Daoy (cell line): ENCODE measurements around the gene NDNF. TPM values are rescaled to one million over a fixed set of nuclear protein-coding genes. Genes with fewer than 3 reads are reported as not detected.

Source experiments
- DNase-seq: peaks from one replicate; pipeline ENCODE4 v3.0.0-alpha.2; 2015; ENCODE audit warnings: low read depth
- total RNA-seq: library from RNA; depleted of rRNA; stranded (reverse); fragments of >200 nt; shearing (Covaris generic); gene quantifications from 2 replicates; pipeline ENCODE4 v1.2.3, GENCODE V29; 2014; rRNA removed

NDNF gene, protein sequence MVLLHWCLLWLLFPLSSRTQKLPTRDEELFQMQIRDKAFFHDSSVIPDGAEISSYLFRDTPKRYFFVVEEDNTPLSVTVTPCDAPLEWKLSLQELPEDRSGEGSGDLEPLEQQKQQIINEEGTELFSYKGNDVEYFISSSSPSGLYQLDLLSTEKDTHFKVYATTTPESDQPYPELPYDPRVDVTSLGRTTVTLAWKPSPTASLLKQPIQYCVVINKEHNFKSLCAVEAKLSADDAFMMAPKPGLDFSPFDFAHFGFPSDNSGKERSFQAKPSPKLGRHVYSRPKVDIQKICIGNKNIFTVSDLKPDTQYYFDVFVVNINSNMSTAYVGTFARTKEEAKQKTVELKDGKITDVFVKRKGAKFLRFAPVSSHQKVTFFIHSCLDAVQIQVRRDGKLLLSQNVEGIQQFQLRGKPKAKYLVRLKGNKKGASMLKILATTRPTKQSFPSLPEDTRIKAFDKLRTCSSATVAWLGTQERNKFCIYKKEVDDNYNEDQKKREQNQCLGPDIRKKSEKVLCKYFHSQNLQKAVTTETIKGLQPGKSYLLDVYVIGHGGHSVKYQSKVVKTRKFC
- total RNA-seq: 0.23 and 0.68 TPM in 2 replicates

DNA sequence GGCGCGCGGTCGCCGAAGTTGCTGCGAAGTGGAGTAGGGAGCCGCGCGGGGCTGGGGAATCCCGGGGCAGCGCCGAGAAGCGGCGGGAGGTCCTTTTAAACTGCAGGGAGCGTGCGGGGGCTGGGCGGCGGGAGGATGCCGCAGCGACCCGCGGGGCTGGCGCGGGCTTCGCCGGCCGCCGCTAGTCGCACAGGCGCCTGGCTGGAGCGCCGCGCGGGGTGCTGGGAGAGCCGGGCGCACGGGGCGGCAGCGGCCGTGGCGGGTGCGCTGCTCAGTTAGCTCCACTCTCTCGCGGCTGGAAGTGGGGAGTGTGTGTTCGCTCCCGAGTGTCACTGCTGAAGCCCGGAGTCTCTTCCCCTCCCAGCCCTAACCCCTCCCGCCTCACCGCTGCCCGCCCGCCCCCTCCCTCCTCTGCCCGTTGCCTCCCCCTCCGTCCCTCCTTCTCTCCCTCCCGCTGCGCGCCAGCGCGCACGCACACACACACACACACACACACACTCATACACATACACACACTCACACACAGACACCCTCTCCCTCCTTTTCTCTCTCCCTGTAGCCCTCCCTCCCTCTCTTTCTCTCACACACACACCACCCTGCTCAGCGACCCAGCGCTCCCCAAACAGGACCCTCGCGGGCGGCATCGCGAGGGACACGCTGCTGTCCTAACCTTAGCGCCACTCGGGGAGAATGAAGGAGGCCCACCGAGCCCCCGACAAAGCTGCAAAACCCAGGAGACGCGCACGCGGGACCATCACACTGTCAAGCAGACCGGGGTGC lies at the start of gene NDNF:
Gene NDNF, minus strand, starts transcription at position 312 of the 780 bp plus-strand sequence. CDS start 26,698 bp downstream, outside the sequence.
- peak; percentile 20 for DNase-seq

DNA sequence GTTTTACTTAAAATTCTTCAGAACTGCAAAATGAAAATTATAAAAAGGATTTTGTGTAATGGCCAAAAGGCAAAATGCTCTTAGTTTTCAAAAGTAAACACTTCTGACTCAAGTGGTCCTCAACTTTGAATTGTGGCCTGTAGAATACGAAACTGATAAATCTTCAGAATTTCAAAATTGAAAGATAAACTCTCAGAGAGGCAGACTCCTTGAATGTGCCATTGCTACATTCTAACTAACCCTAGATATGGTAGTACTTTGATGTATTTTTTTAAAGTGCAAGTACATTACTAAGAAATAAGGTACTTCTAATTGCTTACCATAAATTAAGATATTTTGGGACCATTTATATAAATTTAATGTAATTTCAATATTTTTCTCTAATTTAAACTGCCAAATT lies 47.4 kb upstream of the NDNF start:
- no peak for DNase-seq

DNA sequence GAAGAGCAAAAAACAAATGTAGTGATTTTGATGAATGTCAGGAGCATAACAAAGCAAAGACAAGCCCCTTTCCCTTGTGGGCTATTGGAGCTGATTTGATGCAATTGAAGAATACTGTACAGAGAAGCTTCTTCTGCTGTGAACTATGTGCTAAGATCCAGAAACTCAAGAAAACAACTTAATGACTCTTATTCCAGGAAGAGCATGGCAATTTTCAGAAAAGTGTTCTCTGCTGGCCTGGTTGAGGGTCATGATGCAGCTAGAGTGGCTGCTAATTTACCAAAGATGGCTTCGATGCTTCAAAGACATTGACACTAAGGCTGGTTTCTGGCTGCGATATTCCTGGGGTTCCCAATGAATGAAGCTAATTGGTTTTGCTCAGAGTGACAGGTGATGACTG lies 46.0 kb upstream of the NDNF start:
- no peak for DNase-seq

DNA sequence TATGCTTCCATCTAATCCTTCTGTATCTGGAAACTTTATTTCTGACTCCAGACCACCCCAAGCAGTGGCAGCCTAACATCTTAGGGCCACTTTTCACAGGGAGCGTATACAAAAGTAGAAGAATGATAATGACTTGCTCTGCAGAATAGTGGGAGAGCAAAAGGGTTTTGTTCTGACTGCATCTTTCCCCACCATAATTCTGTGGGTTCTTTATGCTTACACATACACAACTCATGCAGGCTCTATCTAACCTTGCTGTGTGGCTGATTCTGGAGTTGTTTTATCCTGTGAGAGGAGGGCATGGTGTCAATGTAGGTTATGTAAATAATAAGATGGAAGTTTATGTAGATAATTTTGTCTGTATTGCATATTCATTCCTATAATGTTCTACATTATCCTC lies 42.4 kb upstream of the NDNF start:
- DNase-seq: no peak

DNA sequence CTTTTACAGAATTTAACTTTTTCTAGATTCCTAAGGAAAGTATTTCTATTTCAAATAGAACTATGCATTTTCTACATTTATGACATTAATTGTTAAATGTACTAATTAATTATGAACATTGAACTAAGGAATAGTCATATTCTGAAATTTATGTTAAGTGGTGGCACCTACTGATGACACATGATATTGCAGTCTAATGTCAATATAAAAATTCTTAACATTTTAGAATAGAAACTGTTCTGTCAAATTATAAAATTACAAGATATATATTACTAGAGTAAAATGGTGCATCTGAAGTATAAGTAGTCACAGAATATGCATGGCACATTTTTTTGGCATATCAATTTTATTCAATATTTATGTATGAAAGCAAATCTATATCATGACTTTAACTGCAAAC lies 40.2 kb upstream of the NDNF start:
- no peak for DNase-seq

DNA sequence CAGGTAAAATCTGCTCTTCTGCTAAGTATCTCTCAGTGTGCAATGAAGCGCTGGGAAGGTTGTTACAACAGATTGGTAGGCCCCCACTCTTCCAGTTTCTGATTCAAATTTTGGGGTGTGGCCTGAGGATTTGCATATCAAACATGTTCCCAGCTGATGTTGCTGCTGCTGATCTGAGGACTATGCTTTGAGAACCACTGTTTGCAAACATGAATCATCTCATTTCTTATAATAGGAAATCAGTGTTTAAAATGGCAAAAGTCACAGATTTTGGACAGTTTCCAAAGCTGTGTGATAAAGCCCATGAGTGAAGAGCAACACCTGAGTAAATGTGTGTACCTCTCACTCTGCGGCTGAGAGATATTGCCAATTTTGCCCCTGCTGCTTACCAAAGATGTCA lies 36.2 kb upstream of the NDNF start:
- no peak for DNase-seq

DNA sequence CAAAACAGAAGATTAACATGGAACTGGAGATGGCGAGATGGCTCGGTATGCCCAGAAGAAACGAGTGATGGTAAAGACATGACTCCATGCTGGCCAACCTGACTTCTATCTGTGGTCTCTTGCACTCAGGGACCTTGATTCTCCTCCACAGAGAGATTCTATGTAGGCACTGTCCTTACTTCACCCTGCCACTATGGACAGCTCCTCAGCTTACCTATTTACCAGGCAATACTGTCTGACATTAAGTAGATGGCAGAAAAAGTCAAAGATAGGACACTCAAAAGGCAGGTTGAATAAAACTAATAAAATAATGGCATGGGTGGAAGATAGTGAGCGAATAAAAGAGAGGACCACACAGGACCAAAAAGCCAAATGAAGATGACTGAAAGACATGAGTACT lies 35.2 kb upstream of the NDNF start:
- no peak for DNase-seq

DNA sequence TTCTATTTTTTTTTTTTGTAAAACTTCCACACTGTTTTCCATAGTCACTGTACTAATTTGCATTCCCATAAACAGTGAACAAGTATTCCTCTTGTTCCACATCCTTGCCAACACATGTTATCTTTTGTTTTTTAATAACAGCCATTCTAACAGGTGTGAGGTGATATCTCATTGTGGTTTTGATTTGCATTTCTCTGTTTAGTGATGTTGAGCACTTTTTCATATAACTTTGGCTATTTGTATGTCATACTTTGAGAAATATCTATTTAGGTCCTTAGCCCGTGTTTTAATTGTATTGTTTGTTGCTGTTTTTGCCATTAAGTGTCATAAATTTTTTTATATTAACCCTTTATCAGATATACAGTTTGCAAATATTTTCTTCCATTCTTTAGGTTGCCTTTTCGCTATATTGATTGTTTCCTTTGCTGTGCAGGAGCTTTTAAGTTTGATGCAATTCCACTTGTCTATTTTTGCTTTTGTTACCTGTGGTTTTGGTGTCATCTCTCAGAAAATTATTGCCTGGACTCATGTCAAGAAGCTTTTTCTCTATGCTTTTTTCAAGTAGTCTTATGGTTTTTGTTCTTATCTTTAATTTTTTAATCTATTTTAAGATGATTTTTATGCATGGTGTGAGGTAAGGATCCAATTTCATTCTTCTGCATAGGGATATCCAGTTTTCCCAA lies 27.9 kb upstream of the NDNF start:
- no peak for DNase-seq

DNA sequence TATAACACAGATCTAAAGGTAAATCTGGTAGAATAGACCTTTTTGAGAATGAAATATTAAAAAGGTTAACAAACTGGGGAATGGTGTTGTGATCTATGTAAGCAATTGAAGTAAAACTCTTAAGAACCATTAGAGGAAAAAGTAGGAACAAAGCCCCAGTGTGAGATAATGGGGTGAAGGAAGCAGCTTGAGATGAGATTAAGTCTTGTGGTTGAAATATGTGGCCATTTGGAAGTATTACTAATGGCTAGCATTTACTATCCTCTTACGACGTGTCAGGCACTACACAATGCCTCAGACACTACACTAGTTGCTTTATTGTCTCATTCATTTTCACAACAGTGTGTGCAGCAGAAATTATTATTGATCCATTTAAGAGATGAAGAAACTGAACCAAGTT lies 25.9 kb upstream of the NDNF start:
- no peak for DNase-seq

DNA sequence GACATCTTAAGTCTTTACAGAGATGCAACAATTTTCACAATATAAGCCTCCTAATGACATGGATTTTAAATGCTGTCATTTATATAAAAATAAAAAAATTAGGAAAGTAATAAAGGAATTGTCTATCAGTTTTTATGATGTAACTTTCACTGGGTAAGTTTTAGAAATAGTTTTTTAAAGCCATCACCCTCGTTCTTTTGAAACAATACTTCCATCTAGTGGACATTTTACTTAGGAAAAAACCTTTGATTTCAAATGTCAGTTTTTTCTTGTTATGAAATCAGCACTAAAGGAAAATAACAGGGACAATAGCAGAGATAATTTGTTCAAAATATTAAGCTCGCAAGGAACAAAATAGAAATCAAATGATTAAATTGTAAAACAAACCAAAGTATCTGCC lies 24.3 kb upstream of the NDNF start:
- no peak for DNase-seq

DNA sequence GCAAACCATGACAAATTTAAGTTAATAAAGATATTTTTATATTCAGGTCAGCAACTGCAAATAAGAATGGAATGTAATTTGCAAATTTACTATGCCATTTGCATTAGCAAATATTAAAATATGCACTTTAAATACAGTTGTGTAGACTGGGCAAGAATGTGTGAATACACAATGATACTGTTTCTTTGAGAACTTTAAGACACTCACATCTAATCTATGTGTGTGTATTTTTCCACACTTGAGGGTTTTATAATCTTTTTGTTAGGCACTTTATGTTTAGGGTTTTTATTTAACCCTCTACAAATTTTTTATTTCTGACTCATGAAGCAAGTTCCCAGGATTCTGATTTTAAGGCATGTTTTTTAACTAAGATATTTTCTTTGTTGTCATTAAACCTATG lies 23.9 kb upstream of the NDNF start:
- no peak for DNase-seq

DNA sequence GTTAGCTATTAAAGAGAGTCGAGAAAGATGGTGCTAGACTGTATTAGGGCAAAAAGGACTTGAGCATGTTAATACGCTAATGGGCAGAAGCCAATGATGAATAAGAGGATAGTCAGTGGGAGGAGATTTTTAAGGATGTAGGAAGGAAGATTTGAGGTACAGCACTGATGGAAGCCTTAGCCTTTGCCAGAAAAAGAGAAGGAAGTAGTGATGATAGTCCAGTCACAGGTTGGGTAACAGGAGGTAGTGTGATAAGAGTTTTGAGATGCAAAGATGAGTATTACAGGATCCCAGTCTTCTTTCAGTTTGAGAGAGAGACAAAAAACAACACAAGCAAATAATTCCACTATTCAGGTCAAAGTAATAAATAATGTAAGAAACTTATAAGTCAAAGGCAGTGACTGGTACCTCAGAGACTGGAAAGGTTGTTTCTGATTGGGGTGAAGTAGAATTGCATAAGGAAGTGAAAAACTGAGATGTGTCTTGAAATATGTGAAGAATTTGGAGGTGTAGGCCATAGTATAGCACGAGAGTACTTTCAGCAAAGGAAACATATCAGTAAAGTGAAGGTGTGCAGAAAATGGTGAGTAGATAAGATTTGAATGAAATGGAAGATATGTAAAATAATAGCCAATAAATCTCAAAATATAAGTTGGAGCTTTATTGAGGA lies 22.1 kb upstream of the NDNF start:
- DNase-seq: no peak

DNA sequence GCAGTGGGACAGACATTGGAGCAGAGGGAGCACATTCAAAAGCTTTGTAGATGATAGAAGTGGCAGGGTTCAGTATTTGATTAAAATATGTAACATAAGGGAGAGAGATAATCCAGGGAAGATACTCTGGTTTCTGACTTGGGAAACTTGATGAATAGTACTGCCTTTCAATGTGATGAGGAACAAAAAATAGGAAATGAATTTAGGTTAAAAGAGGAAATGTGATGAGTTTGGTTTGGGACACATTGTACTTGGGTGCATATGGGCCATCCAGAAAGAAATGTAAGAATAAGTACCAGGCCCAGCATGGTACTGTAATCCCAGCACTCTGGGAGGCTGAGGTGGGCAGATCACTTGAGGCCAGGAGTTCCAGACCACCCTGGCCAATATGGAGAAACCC lies 20.9 kb upstream of the NDNF start:
- no peak for DNase-seq

DNA sequence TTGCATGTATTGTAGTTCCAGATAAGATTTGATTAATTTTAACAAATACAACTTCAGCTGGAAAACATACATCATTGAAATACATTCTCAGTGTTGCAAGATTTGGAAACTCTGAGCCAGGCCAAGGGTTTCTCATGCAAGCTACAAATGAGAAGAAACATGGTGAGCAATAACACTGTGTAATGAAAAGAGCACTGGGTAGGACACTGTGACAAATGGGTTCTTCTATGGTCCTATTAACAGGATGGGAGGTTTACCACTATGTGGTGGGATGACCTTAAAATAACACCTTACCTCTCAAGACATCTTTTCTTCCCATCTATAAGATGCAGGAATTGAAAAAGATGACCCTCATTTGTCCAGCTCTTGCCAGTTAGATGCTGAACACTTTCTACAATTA lies 19.6 kb upstream of the NDNF start:
- no peak for DNase-seq

DNA sequence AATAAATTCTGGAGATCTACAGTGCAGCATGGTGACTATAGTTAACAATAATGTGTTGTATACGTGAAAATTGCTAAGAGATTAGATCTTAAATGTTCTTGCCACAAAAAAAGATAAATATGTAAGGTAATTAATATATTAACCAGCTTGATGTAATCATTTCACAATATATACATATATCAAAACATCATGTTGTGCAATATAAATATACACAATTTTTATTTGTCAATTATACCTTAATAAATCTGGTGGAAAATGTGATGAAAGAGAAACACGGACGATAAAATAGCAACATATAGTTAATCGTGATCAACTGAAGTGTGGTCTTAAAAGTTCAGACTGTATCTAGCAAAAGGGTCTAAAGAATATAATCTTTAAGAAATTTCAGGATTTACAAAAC lies 16.5 kb upstream of the NDNF start:
- no peak for DNase-seq

DNA sequence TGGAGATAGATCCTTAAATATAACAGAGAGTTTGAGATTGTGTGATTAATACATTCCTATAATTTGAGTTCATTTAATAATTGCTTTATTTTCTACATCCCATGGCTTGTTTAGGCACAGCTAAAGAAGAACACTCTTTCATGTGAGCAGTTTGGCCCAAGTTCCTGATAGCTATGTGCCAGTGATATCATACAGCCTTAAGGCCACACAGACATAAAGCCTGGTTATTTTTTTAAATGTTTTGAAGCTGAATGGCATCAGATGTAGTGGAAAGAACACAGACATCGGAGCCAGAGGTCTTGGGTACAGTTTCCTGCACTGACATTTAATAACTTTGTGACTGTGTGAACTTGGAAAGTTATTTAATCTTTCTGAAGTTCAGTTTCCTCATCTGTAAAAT lies 7.0 kb upstream of the NDNF start:
- no peak for DNase-seq

DNA sequence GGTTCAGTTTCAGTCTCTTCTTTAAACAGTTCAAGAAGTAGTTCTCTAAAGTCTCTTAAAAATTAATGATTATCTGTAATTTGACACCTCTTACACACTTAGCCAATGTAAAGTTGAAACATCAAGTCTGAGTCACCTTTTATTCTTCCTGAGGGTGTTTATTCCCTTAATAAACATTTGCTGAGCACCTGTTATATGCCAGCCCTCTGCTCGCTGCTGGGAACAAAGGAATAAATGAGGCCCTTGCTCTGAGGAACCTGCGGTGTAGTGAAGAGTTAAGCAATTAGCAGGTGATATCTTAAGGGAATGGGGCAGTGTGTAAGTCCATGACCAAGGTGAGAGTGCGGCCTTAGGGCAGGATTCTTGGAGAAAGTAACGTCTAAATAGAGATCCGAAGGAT lies 5.2 kb upstream of the NDNF start:
- DNase-seq: no peak

DNA sequence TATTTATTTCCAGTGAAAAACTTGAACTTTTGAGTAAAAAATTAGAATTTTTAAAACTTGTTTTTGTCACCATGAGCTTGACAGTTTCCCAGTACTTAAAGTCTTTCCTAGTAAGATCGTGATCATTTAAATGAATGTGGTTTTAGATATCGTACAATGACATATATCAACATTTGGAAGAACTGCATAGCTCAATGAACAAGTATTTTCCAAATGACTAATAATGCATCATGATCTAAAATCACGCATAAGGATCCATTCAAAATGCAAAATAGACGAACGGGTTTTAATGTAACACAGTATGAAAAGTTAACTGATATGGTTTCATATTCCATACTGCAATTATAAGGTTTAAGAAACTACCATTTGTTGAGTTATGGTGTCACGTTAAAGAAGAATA lies 4.1 kb upstream of the NDNF start:
- DNase-seq: no peak

DNA sequence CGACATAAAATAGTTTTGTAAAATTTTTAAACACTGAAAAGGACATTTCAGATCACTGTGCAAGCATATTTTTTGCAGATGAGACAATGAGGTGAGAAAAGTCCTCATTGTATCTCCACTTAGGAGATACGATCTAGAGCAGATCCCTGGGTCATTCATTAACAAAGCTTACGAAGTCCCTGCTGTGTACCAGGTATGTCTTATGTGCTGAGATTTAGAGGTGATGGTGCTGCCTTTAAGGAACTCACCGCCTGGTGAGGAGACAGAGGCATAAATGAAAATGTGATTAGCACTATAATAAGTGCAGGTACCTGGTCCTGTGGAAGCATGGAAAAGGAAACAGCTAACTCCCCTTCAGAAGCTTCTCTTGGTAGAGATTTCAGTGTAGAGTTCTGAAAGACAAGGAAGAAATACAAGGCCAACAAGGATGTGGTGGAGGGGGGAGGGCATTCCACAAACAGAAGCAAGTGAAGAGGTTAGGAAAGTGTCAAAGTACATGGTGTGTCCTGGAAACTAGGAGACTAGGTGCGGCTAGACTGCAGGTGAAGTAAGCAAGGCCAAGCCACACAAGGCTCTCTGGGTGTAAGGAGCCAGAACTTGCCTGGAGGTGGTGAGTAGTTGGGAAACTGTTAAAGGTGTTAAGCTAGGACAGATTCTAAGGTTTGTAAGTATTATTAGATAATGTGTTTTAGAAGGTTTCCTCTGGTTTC lies 1.5 kb upstream of the NDNF start:
- DNase-seq: no peak

DNA sequence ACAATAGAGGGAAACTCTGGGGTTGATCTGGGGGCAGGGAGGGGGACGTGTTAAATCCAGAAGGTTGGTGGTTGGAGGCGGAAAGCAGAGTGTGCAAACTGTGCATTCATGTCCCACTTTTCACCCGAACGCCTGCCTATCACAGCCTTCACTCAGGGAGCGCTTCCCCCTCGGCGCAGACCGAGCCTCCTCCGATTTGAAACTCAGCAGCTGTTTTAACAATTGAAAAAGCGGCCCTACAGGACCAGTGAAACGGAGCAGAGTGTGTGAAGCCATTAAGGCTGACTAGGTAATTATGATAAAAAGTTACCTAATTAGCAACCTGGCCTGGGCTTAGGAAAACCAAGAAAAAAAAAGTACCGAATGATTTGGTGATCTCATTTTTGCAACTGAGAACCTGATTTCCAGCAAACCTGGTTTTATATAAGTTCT lies 685 bp upstream of the NDNF start:
- peak; percentile 3 for DNase-seq

DNA sequence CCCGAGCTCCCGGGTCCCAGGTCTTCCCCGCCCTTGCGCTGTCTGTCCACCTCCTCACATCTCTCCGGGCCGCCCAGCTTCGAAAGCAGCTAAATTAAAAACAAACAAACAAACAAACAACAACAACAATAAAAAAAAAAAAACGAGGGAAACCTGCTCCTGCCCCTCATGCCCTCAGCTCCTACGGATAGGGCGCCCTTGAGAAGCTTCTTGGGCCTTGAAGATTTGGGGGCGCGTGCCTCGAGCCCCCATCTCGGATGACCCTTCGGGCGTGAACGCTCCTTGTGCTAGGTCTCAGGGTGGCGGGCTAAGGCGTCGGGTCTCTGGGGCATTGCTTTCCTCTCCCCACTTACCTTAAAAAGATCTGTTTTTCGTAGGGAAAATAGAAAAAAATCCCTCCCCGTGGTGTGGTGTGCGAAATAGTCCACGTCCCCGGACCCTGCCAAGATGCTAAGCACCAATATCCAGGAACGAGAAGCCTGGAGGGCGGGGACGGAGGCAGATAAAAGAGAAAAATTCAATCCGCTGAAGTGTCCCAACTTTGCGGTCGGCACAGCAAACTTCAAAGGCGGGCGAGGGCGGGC lies 603 bp downstream of the NDNF start:
- DNase-seq: no peak
